Progenitor cell of endocrine pancreas (in vitro differentiated cells): Measurements from ENCODE around the gene CEP63. TPM values are rescaled to one million over a fixed set of nuclear protein-coding genes. Genes with fewer than 3 reads are reported as not detected.

Experiments used
- DNase-seq: peaks from one replicate; pipeline ENCODE4 v3.0.0; 2021; ENCODE audit warnings: low spot score; ENCODE audit not compliant: unreplicated experiment
- H3K27ac Mint-ChIP-seq: 2 replicates; pipeline ENCODE4 v1.8.0; 2021; ENCODE audit warnings: mild to moderate bottlenecking, moderate library complexity, mixed read lengths
- H3K27me3 Mint-ChIP-seq: 2 replicates; pipeline ENCODE4 v1.8.0; 2021; ENCODE audit warnings: mixed read lengths
- H3K36me3 Mint-ChIP-seq: 2 replicates; pipeline ENCODE4 v1.8.0; 2022; ENCODE audit warnings: mixed read lengths; ENCODE audit not compliant: insufficient read depth
- H3K4me1 Mint-ChIP-seq: 2 replicates; pipeline ENCODE4 v1.8.0; 2021; ENCODE audit warnings: low read depth, mixed read lengths
- H3K4me3 Mint-ChIP-seq: 2 replicates; pipeline ENCODE4 v1.8.0; 2021; ENCODE audit warnings: low read depth, mild to moderate bottlenecking, moderate library complexity, mixed read lengths
- H3K9me3 Mint-ChIP-seq: 2 replicates; pipeline ENCODE4 v1.8.0; 2021; ENCODE audit warnings: low read depth, mixed read lengths
- CTCF ChIP-seq: fragments of 200-600 bp; sonication (generic); IDR thresholded peaks from one replicate; pipeline ENCODE4 v1.5.0; 2021; ENCODE audit warnings: antibody characterized with exemption, mild to moderate bottlenecking; ENCODE audit not compliant: unreplicated experiment
- total RNA-seq: library from RNA; stranded (reverse); gene quantifications from 2 replicates; pipeline ENCODE4 v1.2.1, GENCODE V29; 2021

Gene CEP63
- total RNA-seq, 1 donor from 2014 or later, result 25.7 TPM

GRCh38 chr3:134445636-134446035 lies 40.2 kb upstream of the CEP63 start:
- Mint-ChIP-seq H3K27me3 (no peaks in the 10 kb centered on the region), H3K27ac (no peak overlapping the region)

GRCh38 chr3:134446800-134447199 lies 39.1 kb upstream of the CEP63 start:
- H3K27me3 Mint-ChIP-seq, result no peaks in the 10 kb centered on the region
- no peak overlapping the region for H3K27ac Mint-ChIP-seq
- peaks cover 14% of the 10 kb centered on the region for H3K4me1 Mint-ChIP-seq
- TF ChIP-seq CTCF, result no peak
- no peak for DNase-seq
- no peak overlapping the region for H3K4me3 Mint-ChIP-seq
- H3K9me3 Mint-ChIP-seq, result peaks cover 3% of the 10 kb centered on the region
- H3K36me3 Mint-ChIP-seq, result no peaks in the 10 kb centered on the region

More at GRCh38 chr3:134445636-134446035, 40.2 kb upstream of the CEP63 start:
- no peak for TF ChIP-seq CTCF
- peaks cover 3% of the 10 kb centered on the region for H3K9me3 Mint-ChIP-seq
- H3K4me1 Mint-ChIP-seq, result peaks cover 14% of the 10 kb centered on the region
- no peak for DNase-seq
- H3K4me3 Mint-ChIP-seq, result no peak overlapping the region
- no peaks in the 10 kb centered on the region for H3K36me3 Mint-ChIP-seq

GRCh38 chr3:134447351-134447750 lies 38.5 kb upstream of the CEP63 start:
- Mint-ChIP-seq H3K4me3 (no peak overlapping the region), H3K27ac (no peak overlapping the region), H3K9me3 (peaks cover 3% of the 10 kb centered on the region), H3K27me3 (no peaks in the 10 kb centered on the region), H3K36me3 (no peaks in the 10 kb centered on the region), H3K4me1 (peaks cover 14% of the 10 kb centered on the region)
- TF ChIP-seq CTCF, result no peak
- DNase-seq, result no peak

- H3K36me3 Mint-ChIP-seq, result no peaks in the 10 kb centered on the region
- H3K27me3 Mint-ChIP-seq, result peaks cover 7% of the 10 kb centered on the region
- peaks cover 3% of the 10 kb centered on the region for H3K9me3 Mint-ChIP-seq
- no peak for TF ChIP-seq CTCF
- H3K27ac Mint-ChIP-seq, result no peak overlapping the region
- H3K4me3 Mint-ChIP-seq, result no peak overlapping the region
- no peak for DNase-seq
- H3K4me1 Mint-ChIP-seq, result peaks cover 14% of the 10 kb centered on the region
These were observed 37.2 kb upstream of the CEP63 start for GRCh38 chr3:134448664-134449063.

- Mint-ChIP-seq H3K4me1 (peaks cover 14% of the 10 kb centered on the region), H3K36me3 (no peaks in the 10 kb centered on the region), H3K9me3 (peaks cover 3% of the 10 kb centered on the region), H3K27ac (no peak overlapping the region), H3K27me3 (peaks cover 7% of the 10 kb centered on the region), H3K4me3 (no peak overlapping the region)
- TF ChIP-seq CTCF, result peak; percentile 50
- DNase-seq, result no peak
These were observed 36.6 kb upstream of the CEP63 start for GRCh38 chr3:134449277-134449676.
